Panc1 (cell line): ENCODE results near the gene GJD4. TPM values are rescaled to one million over a fixed set of nuclear protein-coding genes. Genes with fewer than 3 reads are reported as not detected.

Experiments used
- ATAC-seq: fragments of 200-7000 bp; cut with Tn5 transposase; 2 replicates; pipeline ENCODE4 v1.9.1; 2020; ENCODE audit warnings: mild to moderate bottlenecking, moderate library complexity
- BruUV-seq: library from RNA; stranded (reverse); fragments of 400-500 nt; replicated peaks from 2 replicates; lab custom pipeline; 2021; lab: Mats Ljungman, UMichigan
- CTCF ChIA-PET: fragments of 300-600 bp; sonication (Branson Sonifier 250); formaldehyde crosslinking; loops from one replicate; lab custom pipeline; 2022; ENCODE audit warnings: antibody characterized with exemption; lab: Charles Lee
- POLR2A ChIA-PET: fragments of 300-600 bp; sonication (Branson Sonifier 250); formaldehyde crosslinking; loops from one replicate; lab custom pipeline; 2022; ENCODE audit warnings: antibody characterized with exemption; lab: Charles Lee
- DNase-seq: peaks from one replicate; pipeline ENCODE4 v3.0.0-alpha.2; 2010; ENCODE audit warnings: low read depth, low spot score
- H3K27ac ChIP-seq: 2 replicates; pipeline ENCODE4 v1.5.1; 2011; ENCODE audit warnings: mild to moderate bottlenecking, low read length, inconsistent platforms
- H3K27me3 ChIP-seq: fragments of 200-500 bp; sonication (Bioruptor generic); 2 replicates; pipeline ENCODE4 v1.6.0; 2014; ENCODE audit warnings: low read length, inconsistent platforms; ENCODE audit not compliant: control insufficient read depth, insufficient read depth
- H3K36me3 ChIP-seq: fragments of 200-500 bp; sonication (Bioruptor generic); 2 replicates; pipeline ENCODE4 v1.5.1; 2014; ENCODE audit warnings: inconsistent platforms, mild to moderate bottlenecking, low read length, moderate library complexity; ENCODE audit not compliant: control insufficient read depth, insufficient read depth
- H3K4me1 ChIP-seq: 2 replicates; pipeline ENCODE4 v1.5.1; 2011; ENCODE audit warnings: inconsistent platforms, mild to moderate bottlenecking, low read length, moderate library complexity; ENCODE audit not compliant: control insufficient read depth, insufficient read depth
- H3K4me3 ChIP-seq, 2 experiments: 2 replicates each; pipeline ENCODE4 v1.5.1; 2011 to 2012; ENCODE audit warnings: low read depth in 2 of 2, low read length in 2 of 2, mild to moderate bottlenecking in 2 of 2, inconsistent platforms in 1 of 2, moderate library complexity in 1 of 2
- H3K9me3 ChIP-seq: fragments of 200-500 bp; sonication (Bioruptor generic); 2 replicates; pipeline ENCODE4 v1.5.1; 2014; ENCODE audit warnings: low read depth, mild to moderate bottlenecking, inconsistent platforms, low read length, moderate library complexity; ENCODE audit not compliant: control insufficient read depth, insufficient read depth
- CTCF ChIP-seq: fragments of 450-650 bp; IDR thresholded peaks from 2 replicates; pipeline ENCODE4 v1.5.1; 2017; ENCODE audit warnings: mild to moderate bottlenecking
- POLR2AphosphoS5 ChIP-seq: IDR thresholded peaks from 2 replicates; pipeline ENCODE4 v1.6.1; 2012; ENCODE audit warnings: mild to moderate bottlenecking, low read depth, low read length, moderate library complexity
- REST ChIP-seq, 2 experiments: IDR thresholded peaks; 2 replicates each; pipeline ENCODE4 v1.6.1; 2011 to 2012; ENCODE audit warnings: low read depth in 2 of 2, control low read depth in 1 of 2, low read length in 1 of 2, mild to moderate bottlenecking in 1 of 2, moderate library complexity in 1 of 2; ENCODE audit not compliant: insufficient read depth in 1 of 2
- SIN3A ChIP-seq: IDR thresholded peaks from 2 replicates; pipeline ENCODE4 v1.6.1; 2012; ENCODE audit warnings: low read depth, mild to moderate bottlenecking, low read length, moderate library complexity, borderline replicate concordance; ENCODE audit not compliant: insufficient read depth
- TCF7L2 ChIP-seq: IDR thresholded peaks from 2 replicates; pipeline ENCODE4 v1.6.1; 2011; ENCODE audit warnings: mild to moderate bottlenecking, low read depth, low read length, inconsistent platforms
- in situ Hi-C: cut with HindIII; loops from 2 replicates; pipeline ENCODE4 v1.10.0; 2016; ENCODE audit warnings: low sequenced_read_pairs, low pct_unique_long_range_greater_than_20kb
- intact Hi-C: fragments of 100-400 bp; cut with micrococcal nuclease; formaldehyde crosslinking; loops from one replicate; pipeline ENCODE4 v1.10.0; 2022; ENCODE audit not compliant: unreplicated experiment
- total RNA-seq: library from RNA; stranded (reverse); gene quantifications from one replicate; pipeline ENCODE4 v1.2.1, GENCODE V29; 2021; ENCODE audit not compliant: unreplicated experiment

Gene GJD4
- total RNA-seq, 1 experiment from 2014 or later, result not detected

DNA sequence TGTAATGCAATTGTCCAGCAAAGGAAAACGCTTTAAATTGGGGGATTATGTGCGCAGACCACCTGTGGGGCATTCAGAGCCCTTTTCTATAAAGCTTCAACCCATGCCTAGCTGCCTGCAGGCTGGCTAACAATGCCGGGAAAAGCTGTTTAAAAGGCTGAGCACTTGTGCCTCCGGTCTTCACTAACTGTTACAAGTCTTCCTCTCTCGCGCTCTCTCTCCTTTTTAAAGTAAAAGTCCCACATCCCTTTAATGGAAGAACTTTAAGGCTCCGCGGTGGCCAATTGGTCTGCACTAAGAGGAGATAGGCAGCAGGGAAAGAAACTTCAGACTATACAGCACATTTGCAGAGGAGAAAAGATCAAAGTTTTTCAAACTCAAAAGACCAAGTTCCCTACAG lies 32.3 kb downstream of the GJD4 start:
- ATAC-seq, result no peak
- ChIA-PET POLR2A (no interaction called here), CTCF (no interaction called here)
- Histone ChIP-seq H3K27ac (no peak overlapping the region), H3K4me3 (no peak overlapping the region), H3K27me3 (no peaks in the 10 kb centered on the region; the same call in 1 of the 2 replicates), H3K9me3 (no peaks in the 10 kb centered on the region), H3K4me1 (no peaks in the 10 kb centered on the region), H3K36me3 (no peaks in the 10 kb centered on the region)
- in situ Hi-C loops, result no loop called here
- no peak for DNase-seq
- TF ChIP-seq POLR2AphosphoS5 (no peak), REST (IDR thresholded peaks at IDR 0.05; ENCODE audit: insufficient read depth in 1 of 2, low read depth in 2 of 2, low read length in 1 of 2) (no peak), SIN3A (no peak), TCF7L2 (no peak), CTCF (no peak)
- intact Hi-C loops, result loop anchor here (5.0 kb wide), 1 partner anchor 1245 kb away; no protein-coding TSS in a partner anchor
- no TSS peak for BruUV-seq

GRCh38 chr10:35638101-35638500 lies 33.0 kb downstream of the GJD4 start:
- ATAC-seq (no peak), DNase-seq (no peak)
- Histone ChIP-seq H3K9me3 (no peaks in the 10 kb centered on the region), H3K27me3 (no peaks in the 10 kb centered on the region; the same call in 1 of the 2 replicates), H3K36me3 (no peaks in the 10 kb centered on the region), H3K27ac (no peak overlapping the region), H3K4me1 (no peaks in the 10 kb centered on the region), H3K4me3 (no peak overlapping the region)
- ChIA-PET POLR2A (no interaction called here), CTCF (no interaction called here)
- intact Hi-C loops (loop anchor here (5.0 kb wide), 1 partner anchor 1244 kb away; no protein-coding TSS in a partner anchor), in situ Hi-C loops (no loop called here)
- no peak for TF ChIP-seq REST (IDR thresholded peaks at IDR 0.05; ENCODE audit: insufficient read depth in 1 of 2, low read depth in 2 of 2, low read length in 1 of 2)
- TF ChIP-seq CTCF, result no peak
- TF ChIP-seq POLR2AphosphoS5, result no peak
- no peak for TF ChIP-seq TCF7L2
- TF ChIP-seq SIN3A, result no peak
- no TSS peak for BruUV-seq
